GM12872 (cell line): ENCODE results near the gene TSPAN9.

ENCODE experiments used
- TF ChIP-seq, protein P1 (sequence below): IDR thresholded peaks from 3 replicates; pipeline ENCODE4 v1.5.1; 2011; ENCODE audit warnings: low read depth, mild to moderate bottlenecking, low read length, moderate library complexity; ENCODE audit not compliant: insufficient read depth

Gene TSPAN9

DNA sequence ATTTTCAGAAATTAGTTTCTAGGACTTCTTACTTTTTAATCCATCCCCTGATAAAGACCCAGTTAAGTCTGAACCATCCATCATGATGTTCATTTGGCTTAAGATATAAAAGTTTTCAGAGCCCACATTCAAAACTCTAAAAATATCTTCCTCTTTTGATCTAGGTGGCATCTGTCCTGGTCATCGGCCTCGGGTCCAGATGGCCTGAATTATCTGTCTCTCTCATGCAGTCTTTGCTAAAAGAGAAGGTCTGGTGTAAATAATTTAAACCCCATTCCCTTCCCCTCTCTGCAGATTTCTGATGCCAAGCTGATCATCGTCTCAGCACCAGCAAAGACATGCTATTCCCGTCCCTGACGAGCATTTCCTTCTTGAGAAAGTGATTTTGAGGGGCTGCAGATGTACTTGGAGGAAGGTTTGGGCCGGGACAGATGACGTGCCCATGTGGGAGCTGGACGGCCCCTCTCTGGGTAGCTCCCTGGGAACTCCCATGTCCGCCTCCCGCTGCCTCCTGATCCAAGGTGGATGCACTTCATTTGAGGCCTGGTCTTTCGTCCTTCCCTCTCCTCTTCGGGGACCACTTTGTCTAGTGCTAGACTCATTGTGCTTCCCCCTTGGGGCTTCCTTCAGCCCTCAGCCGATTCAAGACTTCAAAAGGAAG lies 240.8 kb downstream of the TSPAN9 start:
- TF ChIP-seq, protein P1, sequence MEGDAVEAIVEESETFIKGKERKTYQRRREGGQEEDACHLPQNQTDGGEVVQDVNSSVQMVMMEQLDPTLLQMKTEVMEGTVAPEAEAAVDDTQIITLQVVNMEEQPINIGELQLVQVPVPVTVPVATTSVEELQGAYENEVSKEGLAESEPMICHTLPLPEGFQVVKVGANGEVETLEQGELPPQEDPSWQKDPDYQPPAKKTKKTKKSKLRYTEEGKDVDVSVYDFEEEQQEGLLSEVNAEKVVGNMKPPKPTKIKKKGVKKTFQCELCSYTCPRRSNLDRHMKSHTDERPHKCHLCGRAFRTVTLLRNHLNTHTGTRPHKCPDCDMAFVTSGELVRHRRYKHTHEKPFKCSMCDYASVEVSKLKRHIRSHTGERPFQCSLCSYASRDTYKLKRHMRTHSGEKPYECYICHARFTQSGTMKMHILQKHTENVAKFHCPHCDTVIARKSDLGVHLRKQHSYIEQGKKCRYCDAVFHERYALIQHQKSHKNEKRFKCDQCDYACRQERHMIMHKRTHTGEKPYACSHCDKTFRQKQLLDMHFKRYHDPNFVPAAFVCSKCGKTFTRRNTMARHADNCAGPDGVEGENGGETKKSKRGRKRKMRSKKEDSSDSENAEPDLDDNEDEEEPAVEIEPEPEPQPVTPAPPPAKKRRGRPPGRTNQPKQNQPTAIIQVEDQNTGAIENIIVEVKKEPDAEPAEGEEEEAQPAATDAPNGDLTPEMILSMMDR: no peak

DNA sequence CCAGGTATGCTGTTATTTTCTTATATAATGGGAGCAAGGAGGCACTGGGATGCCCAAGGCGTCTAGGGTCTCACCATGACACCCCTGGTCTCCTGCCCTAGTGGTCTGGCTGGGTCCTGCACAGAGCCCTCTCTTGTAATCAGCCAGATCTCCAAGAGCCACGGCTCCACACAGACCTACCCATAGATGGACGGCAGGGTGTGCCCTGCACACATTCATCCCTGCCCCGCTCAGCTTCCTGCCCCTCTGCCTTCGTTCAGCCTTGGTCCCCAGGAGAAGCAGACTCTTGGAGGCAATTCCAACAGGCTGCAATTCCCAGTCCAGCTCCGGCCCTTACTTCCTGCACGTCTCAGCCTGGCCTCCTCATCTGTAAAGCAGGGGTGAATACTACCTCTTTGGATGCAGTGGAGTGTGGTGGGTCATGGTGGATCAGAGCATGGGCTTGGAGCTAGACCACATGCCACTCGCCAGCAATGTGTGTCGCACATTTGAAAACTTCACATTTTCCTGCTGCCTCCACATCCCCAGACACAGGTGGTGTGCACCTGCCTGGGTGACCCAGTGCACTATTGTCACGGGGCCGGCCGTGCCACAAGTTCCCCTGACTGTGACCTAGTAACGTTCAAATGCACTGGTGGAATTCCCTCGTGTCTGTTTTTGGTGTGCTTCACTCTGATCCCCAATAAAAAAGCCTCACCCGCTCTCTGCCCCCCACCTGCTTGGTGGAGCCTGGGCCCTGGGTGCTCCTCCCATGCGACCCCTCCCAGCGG lies 242.7 kb downstream of the TSPAN9 start:
- TF ChIP-seq, protein P1: no peak

DNA sequence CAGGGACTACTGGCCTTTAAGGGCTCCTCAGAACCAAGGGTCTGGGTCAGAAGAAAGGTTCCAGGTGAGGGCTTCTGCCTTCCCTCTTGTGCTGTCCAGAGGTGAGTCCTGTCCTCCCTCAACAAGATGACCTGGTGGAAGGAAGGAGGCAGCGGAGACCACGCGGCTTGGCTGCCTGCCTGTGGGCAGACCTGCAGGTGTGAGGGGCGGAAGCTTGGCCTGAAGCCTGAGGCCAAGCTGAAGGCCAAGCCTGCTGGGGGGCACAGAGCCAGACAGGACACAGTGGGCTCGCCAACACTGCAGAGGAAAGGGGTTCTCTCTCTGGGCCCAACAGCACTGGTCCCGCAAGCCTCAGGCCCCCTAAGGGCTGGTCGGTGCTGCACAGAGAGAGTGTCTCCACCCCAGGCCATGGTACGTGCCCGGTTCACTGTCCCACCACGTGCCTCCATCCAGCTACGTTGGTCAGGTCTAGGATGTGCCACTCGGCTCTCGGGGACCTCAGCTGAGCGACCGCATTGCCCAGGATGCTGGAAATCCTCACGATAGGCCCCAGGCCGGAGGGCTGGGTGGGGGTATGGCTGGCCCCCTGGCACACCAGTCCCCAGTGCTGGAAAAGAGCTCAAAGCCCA lies 243.8 kb downstream of the TSPAN9 start:
- TF ChIP-seq, protein P1: no peak

DNA sequence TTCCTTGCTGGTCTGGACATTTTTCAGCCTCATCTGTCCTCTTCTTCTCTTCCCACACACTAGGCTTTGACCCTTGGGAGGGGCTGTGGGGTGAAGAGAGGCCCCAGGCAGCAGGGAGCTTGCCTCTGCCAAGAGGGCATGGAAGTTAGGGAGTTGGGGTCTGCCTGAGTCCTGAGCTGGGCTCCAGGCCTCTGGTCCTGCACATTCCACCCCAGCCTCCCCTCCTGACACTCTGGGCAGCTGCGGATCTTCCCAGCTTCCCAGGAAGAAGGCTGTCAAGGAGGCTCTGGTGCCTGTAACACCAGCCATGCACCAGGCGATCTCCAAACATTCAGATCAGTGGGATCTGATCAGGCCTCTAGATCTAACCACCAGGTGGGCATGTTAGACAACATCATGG lies 244.7 kb downstream of the TSPAN9 start:
- TF ChIP-seq, protein P1: no peak

DNA sequence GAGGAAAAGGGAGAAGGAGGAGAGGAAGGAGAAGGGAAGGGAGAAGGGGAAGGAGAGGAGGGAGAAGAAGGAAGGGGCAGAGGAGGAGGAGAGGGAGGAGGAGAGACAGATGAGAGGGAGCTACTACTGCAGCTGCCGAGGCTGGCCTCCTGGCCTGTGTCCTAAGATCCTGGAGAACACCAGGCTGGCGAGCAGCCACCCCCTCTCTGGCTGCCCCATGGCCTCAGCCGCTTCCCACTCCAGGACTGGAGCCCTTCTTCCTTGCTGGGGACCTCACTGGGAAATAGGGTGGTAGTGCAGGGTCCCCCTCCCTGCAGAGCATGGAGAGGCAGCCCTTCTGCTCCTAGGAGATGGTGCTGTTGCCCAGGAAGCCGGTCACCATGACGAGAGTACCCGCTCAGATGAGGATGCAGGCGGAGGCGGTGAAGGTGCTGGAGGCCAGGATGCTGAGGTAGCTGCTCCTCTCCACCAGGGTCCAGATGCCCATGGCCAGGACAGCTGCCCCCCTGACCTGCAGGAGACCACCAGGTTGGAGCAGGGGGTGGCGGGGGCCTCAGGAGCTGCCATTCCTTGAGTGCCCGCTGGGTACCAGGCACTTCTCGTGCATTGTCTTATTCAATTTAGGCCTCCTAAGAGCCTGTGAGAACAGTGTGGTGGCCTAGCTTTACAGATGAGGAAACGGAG lies 246.0 kb downstream of the TSPAN9 start:
- TF ChIP-seq, protein P1: no peak

DNA sequence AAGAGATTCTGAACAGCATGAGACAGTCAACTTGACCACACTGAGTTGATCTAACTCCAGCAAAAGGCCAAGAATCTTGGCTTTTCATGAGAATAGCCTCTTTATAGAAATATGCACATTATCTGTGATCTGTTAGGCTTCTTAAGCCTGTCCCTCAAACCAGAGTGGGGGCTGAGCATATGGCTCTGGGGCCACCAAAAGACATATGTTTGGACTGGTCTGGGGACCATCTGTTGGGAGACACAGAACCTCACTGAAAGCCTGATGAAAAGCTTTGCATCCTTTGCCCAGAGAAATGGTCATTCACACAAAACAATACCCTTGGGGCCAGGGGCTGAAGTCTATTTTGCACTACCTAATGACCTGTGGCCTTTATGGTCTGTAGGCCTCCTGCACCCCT lies 248.6 kb downstream of the TSPAN9 start:
- TF ChIP-seq, protein P1: no peak

DNA sequence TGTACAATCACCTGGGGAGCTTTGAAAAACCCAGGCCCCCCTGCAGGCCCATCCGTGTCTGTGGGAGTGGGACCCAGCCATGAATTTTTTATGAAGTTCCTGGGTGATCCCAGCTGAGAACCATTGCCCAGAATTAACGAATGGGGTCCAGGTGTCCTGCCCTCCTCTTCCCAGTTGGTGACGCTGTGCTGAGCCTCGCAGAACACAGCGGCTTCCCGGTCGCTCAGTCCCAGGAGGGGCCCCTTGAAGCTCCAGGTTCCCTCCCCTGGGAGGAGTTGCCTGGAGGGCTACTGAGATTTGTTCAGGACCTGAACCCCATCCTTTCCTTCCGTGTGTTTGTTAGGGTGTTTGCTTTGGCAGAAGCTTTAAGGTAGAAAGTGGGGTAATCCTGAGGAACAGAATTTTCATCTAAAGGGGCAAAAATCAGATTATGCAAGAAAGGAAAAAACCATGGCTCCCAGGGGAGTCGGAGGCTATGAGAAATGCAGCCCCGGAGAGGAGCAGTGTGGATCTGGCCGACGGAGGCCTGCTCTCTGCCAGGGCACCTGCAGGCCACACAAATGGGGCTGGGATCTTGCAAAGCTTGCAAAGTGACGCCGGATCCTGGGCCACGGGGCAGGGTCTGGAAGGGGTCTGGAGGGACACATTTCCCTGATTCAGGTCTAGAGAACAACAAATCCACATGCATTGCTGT lies 249.1 kb downstream of the TSPAN9 start:
- TF ChIP-seq, protein P1: peak; percentile 24; the same call in 2 of the 3 replicates
